Panc1 (cell line): ENCODE measurements around the gene KIRREL3.

Experiments used
- POLR2AphosphoS5 ChIP-seq: IDR thresholded peaks from 2 replicates; pipeline ENCODE4 v1.6.1; 2012; ENCODE audit warnings: mild to moderate bottlenecking, low read depth, low read length, moderate library complexity
- TCF7L2 ChIP-seq: IDR thresholded peaks from 2 replicates; pipeline ENCODE4 v1.6.1; 2011; ENCODE audit warnings: mild to moderate bottlenecking, low read depth, low read length, inconsistent platforms
- TF ChIP-seq, protein P1 (sequence below): fragments of 450-650 bp; IDR thresholded peaks from 2 replicates; pipeline ENCODE4 v1.5.1; 2017; ENCODE audit warnings: mild to moderate bottlenecking
- TF ChIP-seq, protein P2 (sequence below), 2 experiments: IDR thresholded peaks; 2 replicates each; pipeline ENCODE4 v1.6.1; 2011 to 2012; ENCODE audit warnings: low read depth in 2 of 2, control low read depth in 1 of 2, low read length in 1 of 2, mild to moderate bottlenecking in 1 of 2, moderate library complexity in 1 of 2; ENCODE audit not compliant: insufficient read depth in 1 of 2

DNA sequence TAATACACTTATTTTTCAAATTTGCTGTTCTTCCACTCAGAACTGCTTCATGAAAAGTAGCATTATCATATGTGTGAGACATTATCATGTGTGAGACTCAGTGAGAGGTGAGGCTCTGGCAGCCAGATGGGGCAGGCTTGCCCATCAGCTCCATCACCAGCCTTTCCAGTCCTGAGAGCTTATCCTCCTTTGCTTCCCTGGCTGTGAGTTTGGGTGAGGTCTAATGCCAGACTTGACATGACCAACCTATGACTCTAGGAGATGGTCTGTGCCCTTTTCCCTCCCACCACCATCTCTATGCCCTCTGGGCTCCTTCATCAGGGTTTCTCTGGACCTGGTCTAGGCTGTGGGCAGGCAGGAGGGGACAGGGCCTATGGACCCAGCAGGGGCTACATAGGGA, 145.0 kb downstream of the KIRREL3 start:
- TF ChIP-seq POLR2AphosphoS5, result no peak
- TF ChIP-seq, protein P1, sequence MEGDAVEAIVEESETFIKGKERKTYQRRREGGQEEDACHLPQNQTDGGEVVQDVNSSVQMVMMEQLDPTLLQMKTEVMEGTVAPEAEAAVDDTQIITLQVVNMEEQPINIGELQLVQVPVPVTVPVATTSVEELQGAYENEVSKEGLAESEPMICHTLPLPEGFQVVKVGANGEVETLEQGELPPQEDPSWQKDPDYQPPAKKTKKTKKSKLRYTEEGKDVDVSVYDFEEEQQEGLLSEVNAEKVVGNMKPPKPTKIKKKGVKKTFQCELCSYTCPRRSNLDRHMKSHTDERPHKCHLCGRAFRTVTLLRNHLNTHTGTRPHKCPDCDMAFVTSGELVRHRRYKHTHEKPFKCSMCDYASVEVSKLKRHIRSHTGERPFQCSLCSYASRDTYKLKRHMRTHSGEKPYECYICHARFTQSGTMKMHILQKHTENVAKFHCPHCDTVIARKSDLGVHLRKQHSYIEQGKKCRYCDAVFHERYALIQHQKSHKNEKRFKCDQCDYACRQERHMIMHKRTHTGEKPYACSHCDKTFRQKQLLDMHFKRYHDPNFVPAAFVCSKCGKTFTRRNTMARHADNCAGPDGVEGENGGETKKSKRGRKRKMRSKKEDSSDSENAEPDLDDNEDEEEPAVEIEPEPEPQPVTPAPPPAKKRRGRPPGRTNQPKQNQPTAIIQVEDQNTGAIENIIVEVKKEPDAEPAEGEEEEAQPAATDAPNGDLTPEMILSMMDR, result no peak
- TF ChIP-seq, protein P2, sequence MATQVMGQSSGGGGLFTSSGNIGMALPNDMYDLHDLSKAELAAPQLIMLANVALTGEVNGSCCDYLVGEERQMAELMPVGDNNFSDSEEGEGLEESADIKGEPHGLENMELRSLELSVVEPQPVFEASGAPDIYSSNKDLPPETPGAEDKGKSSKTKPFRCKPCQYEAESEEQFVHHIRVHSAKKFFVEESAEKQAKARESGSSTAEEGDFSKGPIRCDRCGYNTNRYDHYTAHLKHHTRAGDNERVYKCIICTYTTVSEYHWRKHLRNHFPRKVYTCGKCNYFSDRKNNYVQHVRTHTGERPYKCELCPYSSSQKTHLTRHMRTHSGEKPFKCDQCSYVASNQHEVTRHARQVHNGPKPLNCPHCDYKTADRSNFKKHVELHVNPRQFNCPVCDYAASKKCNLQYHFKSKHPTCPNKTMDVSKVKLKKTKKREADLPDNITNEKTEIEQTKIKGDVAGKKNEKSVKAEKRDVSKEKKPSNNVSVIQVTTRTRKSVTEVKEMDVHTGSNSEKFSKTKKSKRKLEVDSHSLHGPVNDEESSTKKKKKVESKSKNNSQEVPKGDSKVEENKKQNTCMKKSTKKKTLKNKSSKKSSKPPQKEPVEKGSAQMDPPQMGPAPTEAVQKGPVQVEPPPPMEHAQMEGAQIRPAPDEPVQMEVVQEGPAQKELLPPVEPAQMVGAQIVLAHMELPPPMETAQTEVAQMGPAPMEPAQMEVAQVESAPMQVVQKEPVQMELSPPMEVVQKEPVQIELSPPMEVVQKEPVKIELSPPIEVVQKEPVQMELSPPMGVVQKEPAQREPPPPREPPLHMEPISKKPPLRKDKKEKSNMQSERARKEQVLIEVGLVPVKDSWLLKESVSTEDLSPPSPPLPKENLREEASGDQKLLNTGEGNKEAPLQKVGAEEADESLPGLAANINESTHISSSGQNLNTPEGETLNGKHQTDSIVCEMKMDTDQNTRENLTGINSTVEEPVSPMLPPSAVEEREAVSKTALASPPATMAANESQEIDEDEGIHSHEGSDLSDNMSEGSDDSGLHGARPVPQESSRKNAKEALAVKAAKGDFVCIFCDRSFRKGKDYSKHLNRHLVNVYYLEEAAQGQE (IDR thresholded peaks at IDR 0.05; ENCODE audit: insufficient read depth in 1 of 2, low read depth in 2 of 2, low read length in 1 of 2), result no peak
- TF ChIP-seq TCF7L2, result no peak
